Hematopoietic multipotent progenitor cell treated with erythropoietin and hydrocortisone succinate and interleukin-3 and kit ligand, for 6 days (in vitro differentiated cells): ENCODE measurements around the gene ANKRD13B.

Source experiments
- DNase-seq: peaks from one replicate; pipeline ENCODE4 v3.0.0-alpha.2; 2015

Gene ANKRD13B

DNA sequence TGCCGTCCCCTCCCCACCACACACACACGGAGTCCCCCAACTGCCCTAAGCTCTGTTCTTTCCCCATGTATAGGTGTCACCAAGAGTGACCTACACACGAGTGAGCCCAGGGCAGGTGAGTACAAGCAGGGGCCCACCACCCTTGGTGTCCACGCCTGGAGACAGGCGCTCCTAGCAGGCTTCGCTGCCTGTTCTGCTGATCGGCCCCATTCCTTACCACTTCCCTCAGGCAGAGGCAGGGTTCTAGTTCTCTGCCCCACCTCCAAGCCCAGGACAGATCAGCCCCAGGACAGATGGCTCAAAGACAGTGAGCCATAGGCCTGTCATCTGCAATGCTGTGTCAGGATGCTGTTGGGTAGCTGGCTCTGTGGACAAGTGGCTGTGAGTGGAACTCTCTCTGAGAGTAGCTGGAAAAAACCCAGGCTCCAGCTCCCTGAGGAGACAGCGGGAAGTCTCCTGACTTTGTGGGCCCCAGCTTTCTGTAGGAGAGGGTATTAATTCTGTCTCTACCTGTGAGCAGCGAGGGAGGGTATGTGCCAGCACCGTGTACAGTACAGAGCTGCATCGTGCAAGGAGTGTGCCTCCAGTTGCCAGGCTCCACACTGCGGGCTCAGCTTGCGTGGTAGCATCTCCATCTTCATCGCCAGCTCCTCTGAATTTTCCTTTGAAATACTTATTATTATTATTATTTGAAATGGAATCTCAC is 23.5 kb upstream of the ANKRD13B start:
- no peak for DNase-seq

DNA sequence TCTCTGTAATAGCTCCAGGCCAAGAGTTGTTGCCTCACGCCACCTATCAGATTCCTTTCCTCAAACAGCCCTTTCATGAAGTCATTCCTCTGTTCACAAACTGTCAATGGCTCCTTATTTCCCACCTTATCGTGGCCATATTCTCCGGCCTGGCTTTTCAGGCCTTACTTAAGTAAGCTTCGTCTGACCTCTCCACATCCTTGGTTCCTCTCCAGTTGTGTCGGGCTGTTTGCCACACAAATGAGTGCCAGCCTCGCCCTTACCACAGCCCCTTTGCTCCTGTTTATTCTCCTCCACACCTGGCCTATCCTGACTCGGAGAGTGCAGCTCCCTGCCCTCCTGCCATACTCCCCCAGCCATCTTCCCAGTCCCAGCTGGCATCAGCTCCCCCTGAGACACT is 22.4 kb upstream of the ANKRD13B start:
- DNase-seq = no peak

DNA sequence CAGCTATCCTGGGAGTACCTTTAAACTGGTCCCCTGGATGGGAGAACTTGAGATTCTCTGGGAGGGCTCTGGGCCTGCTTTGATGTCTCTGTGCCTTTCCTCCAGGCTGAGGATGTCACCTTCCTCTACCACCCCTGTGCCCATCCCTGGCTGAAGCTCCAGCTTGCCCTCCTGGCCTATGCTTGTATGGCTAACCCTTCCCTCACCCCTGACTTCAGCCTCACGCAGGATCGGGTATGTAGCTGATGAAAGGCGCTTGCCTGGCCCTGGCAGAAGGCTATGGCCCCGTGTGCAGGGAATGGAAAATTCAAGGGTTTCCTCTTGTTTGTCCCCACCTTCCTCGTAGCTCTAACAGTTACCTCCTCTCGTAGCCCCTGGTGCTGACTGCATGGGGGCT is 21.4 kb upstream of the ANKRD13B start:
- no peak for DNase-seq

DNA sequence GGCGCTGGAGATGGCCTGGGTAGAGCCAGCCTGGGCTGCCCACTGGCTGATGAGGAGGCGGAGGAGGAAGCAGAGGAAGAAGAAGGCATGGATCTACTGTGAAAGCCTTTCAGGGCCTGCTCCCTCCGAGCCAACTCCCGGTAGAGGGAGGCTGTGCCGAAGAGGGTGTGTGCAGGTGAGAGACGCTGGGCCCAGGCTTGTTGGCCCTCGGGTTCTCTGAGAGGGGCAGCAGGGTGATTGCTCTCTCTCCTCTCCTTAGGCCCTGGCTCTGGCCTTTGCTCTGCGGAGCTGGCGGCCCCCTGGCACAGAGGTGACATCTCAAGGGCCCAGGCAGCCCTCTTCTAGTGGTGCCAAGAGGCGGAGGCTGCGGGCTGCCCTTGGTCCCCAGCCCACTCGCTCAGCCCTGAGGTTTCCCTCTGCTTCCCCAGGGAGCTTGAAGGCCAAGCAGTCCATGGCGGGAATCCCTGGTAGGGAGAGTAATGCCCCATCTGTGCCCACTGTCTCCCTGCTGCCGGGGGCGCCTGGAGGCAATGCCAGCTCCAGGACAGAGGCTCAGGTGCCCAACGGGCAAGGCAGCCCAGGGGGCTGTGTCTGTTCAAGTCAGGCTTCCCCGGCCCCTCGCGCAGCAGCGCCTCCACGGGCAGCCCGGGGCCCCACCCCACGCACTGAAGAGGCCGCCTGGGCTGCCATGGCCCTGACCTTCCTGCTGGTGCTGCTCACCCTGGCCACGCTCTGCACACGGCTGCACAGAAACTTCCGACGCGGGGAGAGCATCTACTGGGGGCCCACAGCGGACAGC is 20.9 kb upstream of the ANKRD13B start:
- DNase-seq = no peak

DNA sequence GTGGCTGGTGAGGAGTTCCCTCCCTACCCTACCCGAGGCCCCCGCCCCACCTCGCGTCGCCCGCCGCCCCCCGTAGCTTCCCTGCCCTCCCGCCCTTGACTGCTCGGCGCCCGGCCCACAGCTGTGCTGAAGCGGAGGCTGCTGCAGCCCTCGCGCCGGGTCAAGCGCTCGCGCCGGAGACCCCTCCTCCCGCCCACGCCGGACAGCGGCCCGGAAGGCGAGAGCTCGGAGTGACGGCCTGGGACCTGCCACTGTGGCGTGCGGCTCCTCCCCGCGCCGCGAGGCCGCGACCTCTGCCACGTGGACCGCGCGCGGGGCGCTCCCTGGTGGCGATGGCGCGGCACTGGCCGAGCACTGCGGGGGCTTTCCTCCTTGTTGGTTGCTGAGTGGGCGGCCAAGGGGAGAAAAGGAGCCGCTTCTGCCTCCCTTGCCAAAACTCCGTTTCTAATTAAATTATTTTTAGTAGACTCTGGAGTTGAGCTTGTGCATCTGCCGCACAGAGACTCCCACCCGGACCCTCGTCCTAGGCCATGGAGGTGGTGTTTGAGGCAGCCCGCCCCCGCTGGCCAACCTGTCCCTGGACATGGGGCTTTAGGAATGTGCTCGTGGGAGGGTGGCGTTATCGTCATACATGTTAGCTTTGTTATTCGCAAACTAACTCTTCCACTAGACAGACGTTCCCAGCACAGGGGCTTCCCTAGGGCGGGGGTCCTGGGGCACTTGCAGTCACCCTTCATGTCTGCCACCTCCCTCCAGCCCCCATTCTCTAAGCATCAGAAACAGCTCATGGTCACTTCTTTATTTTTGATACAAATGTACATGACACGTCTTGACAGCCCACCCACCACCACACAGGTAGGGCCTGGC is 20.0 kb upstream of the ANKRD13B start:
- DNase-seq = peak; percentile 70

DNA sequence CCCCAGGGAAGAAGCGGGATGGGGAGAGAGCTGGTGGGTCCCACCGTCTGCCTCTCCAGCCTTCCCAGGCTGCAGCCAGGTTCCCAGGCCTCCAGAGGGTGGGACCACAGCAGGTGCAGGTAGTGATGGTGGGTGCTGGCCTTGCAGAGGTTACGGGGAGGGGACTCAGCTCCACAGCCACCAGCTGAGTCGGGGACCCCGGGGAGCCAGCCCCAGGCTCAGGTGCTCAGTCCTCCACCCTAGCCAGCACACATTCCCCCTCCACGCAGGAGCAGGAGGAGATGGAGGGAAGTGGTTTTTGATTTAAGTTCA is 19.4 kb upstream of the ANKRD13B start:
- DNase-seq = no peak

DNA sequence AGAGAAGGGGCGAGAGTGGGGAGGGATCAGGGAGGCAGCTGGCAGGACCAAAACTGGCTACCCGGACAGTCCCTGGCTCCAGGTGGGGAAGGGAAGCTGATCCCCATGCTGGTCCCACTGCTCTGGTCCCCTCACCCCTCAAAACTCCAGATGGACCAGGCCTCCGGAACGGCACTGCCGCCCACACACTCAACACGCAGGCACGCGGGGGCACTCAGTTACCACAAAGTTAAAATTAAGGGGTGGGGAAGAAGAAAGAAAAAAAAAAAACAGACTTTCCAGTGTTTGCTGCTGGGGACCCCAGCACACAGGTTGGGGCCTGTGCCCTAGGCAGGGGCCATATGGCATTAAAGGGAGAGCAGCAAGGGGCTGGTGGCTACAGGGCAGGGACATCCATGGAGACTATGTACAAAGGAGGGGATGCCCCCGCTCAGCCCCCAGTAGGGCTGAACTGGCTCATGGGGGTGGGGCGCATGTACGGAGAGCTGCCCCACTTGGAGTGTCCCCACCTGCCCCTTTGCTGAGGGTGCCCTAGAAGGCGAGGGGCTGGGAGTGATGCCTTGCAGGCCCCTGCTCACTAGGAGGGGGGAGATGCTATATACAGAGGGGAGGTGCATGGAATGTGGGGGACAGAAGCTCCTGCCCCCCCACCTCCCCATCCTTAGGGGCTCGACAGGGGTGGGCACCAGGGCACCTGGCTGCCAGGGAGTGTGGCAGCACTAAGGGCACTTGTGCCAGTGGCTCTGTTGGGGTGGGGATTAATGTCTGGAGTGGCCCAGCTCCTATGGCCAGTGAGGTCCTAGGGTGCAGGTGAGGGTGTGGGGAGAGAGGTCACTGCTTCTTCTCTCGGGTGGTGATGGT is 18.8 kb upstream of the ANKRD13B start:
- no peak for DNase-seq

DNA sequence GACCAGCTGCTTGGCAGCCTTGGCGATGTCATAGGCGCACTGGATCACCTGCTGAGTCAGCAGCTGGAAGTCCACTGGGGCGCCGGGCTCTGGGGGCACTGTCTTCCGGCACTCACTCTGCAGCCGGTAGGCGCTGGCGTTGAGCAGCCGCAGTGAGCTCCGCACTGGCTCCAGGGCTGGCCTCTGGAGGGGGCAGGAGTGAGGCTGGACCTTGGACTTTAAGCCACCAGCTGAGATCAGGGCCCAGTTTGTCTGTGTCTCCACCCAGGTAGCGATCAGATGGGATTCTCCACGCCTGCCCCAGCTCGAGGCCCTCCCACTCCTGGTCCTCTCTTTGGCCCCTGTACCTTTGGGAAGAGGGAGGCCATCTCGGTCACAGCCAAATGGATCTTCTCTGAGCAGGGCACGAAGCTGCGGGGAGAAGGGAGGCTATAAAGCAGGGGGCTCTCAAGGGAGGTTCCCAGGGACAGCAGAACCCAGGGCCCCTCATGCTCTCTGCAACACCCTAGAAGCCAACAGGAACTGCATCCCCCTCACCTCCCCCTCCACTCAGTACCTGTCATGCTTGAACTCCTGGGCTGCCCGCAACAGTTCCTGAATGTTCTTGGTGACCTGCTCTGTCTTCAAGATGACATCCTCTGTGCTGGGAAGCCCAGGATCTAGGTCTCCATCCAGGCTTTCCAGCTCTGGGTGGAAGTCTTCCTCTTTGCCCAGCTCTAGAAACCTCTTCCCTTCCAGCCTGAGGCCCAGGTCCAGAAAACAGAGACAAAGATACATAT is 18.0 kb upstream of the ANKRD13B start:
- no peak for DNase-seq

DNA sequence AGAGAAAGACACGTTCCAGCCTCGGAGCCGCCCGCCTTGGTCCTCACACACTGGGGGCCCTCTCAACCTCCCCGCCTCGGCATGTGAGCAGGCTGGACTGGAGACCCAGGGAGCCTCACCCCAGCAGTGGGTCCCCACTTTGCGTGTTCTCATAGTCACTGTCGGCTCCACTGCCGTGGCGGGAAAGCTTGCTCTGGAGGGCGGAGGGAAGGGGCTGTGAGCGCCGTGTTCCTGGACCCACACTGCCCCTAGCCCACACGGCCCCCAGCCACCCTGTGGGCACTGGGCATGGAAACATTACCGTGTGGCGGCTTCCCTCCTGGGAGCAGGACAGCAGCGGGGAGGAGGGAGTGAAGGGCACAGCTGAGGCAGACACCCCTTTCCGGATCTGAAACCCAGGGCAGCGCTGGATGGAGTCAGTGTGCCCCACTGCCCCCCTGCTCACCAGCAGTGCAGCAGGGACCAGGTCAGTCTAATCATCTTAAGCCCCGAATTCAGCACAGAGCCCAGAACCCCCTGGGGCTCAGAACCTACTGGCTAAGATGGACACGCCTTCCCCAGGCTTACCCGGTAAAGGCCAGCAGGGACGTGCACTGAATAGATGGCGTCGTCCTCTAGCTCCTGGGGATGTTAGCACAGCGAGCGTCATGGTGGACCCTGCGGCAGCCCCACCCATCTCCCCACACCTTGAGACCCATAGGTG is 17.3 kb upstream of the ANKRD13B start:
- DNase-seq = no peak

DNA sequence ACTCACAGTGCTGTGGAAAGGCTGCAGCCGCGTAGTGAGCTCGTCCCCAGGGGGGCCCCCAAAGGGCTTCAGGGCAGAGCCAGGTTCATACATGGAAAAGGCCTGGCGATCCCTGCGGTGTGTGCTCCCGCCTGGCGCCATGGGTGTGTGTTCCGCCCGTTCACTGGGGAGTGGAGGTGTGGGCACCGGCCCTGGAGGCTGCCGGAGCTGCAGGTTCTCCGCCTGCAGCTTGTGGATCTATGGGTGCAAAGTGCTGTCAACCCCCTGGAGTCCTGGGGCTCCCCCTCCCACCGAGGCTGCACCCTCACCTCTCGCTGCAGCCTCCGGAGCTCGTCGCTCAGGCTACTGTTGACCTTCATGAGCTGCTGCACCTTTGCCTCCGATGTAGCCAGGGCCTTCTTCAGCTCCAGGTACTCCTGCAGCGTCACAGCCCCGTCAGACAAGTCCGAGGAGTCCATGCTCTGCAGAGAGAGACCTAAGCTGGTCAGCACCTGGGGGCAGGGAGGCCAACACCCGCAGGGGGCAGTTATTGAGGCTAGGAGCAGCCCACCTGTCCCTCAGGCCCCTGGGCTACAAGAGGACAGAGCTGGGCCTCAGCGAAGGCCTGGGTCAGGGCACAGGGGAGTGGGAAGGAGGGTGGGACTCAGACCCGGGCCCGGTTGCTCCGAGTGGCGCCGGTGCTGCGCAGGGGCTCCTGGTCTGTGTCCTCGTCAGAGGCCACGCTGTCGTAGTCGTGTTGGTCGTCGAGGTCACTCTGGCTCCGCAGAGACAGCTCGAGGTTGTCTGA is 16.5 kb upstream of the ANKRD13B start:
- DNase-seq = no peak

DNA sequence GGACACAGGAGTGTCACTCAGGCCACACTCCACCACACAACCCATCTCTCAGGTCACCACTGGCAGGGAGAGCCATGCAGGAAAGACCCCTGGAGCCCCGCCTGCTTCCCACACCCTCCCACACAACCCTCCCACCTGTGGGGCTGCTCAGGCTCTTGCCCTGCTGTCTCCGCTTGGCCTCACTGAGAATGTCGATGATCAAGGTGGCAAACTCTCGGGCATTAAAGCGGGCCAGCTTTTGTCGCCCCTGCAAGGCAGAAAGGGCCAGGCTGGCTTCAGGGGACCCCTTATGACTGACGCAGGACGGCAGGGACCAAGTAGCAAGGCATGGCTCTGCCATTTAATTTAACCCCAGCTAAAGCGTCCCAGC is 15.9 kb upstream of the ANKRD13B start:
- no peak for DNase-seq

DNA sequence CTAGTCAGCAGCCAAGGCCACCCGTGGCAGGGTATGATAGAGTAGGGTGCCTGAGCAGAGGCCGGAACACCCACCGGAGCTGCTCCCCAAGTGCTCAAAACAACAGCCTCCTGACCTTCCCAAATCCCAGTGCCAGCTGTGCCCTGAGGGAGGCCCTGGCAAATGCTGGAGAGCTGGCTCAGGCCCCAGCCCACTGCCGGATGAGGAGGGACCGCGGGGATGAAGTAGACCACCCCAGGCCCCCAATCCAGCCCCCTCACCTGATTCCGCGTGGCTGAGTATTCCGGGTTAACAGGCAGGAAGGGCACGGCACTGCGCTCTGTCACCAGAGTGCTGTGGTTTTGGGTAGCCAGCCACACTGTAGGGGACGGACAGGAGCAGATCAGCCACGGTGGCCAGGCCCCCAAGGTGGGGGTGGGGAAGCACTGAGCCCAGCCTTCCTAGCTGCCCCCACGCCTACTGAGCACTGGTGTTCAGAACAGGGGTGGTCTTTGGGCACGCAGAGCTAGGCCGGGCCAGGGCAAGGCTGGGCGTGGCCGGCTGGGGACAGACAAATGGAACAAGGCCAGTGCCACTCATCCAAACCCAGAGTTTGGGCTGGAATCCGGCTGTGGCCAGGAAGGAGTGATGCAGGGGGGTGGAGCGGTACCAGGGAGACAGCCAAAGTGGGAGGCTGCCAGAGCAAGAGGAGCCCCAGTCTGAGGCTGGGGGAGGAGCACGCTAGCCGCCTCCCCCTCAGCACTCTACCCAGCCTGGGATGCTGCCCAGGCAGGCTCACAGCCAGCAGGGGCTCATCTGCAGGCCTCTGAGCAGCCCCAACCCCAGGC is 15.3 kb upstream of the ANKRD13B start:
- no peak for DNase-seq

DNA sequence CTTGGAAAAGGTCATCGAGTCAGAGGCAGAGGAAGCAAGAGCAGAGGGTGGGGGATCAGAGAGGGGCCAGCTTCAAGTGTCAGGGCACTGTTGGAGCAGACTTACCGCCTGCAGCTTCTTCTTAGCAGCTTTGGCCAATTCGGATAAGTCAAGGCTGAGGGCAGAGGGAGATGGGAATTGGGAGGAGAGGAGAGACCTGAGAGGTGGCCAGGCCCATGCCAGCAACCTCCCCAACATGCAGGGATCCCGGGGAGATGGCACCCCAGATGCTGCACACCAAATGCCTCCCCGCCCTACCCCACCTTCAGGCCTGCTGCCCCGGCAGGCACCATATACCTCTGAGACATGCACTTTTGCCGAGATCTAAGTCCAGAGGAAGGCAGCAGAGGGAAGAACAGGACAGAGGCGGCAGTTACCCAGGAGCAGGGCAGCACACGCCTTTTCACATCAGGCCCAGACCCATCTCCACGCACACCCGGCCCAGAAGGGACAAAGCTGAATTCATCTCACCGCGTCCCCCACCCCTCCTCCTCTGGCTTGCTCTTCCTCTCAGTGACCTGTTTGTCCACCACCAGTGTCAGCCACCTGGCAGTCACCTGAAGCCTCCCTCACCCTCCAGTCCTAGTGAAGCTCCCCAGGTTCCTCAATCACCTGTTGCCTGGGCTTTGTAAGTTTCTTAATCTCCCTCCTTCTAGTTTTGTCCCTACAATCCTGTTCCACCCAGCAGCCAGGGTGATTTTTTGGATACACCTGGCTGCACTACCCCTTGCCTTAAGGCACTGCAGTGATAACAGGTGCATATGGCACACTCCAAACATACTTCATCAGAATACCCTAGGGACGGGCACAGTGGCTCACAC is 14.1 kb upstream of the ANKRD13B start:
- DNase-seq = no peak

DNA sequence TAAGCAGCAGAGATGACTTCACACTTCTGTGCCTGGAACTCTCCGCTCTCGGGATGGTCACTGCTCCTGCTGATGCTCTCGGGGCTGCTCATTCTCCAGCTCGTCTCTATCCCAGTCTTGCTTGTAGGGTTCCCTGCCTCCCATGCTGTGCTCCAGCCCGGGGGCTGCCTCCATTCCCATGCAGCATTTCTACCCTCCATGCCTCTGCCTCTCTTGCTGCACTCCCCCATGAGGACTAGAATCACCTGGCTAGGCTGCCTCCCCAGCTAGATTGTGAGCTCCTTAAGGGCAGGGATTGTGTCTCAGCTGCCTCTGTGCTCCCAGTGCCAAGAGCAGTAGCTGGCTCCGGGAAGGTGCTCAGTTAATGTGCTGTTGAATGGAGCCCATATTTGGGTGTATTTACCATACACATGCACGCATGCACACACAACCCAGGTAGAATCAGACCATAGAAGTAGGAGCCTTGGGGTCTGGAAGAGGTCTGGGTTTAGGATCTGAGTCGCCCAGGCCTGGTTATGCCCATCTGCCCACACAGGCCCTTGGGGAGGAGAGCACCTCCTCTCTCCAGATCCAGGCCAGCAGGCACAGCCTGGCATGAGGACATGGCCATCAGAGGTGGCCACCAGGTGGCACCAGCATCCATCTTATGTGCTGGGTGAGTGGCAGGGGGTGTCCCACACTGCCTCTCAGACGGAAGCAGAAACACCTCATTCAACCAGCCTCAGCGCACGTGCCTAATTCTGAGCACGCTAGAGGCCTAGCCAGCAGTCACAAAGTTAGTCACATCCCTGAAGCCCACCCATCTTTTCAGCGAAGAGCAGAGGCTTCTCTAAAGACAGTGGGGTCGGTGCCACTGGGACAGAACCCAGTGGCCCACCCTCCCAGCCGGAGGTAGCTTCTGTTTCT is 12.8 kb upstream of the ANKRD13B start:
- DNase-seq = peak; percentile 94

DNA sequence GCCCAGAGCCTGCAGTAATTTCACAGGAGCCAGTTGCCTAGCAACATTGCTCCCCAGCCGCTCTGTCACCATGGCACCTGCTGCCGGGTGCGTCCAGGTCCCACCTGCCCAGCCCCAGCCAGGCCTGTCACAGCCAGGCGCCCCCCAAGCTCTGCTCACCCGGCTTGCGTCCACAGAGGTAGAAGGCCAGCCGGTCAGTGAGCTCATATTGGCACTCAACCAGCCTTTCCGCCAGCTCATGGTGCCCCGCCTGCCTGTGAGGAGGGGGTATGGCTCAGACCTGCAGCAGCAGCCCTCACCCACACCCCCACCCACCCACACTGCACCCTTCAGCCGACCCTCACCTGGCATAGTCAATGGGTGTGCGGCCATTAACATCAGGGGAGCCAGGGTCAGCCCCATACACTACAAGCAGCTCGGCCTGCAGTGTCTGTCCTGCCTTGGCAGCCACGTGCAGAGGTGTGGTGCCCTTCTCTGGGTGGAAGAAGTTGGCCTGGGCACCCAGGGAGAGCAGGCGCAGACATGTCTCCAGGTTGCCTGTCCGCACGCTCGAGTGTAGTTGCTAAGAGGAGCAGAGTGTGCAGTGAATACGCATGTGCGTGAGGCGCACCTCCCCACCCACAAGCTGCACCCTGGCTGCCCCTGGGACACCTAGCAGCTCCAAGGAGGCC is 11.2 kb upstream of the ANKRD13B start:
- DNase-seq = no peak

DNA sequence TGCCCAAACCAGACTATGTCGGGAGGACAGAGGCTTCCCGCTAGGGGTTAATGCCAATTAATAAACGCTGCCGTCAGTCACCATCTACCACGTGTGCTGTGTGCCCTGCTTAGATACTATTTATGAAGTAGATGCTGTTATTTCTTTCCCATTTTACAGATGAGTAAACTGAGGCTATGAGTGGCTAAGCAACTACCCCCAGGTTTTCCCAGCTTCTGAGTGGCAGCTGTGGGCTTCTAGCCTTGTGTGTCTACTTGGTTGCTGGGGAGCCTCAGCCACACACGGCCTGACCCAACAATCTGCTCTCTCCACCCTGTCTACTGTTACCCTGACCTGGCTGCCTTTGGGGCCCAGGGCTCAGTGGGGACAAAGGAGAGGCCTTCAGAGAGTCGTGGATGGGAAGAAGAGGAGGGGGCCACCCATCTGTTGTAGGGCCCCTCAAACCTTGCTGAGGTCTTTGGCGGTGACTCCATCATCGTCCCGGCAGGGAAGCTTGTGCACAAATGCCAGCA is 10.6 kb upstream of the ANKRD13B start:
- no peak for DNase-seq

DNA sequence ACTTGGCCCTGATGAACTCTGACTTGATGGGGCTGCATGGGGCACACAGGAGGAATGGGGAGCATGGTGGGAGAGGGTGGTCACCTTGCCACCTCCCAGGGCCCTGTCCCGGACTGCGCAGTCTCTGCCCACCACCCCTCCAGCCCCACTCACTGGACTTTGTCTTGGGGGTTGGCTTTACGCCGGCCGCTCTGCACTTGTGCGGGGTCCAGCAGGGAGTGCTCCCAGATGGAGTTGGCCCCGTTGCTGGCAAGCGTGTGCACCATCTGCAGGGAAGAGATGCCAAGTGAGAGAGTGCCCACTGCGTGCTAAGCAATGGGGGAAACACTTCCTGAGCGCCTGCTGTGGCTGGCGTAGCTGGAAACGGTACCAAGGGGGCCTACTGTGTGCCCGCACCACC is 10.2 kb upstream of the ANKRD13B start:
- no peak for DNase-seq
